MM.1S (cell line): ENCODE measurements around the gene JAG2.

ENCODE experiments used
- CTCF ChIP-seq: fragments of 300-600 bp; sonication (generic); IDR thresholded peaks from 2 replicates; pipeline ENCODE4 v1.5.1; 2016; ENCODE audit warnings: antibody characterized with exemption, low read length, mixed read lengths
- EZH2 ChIP-seq: fragments of 300-600 bp; sonication (generic); optimal IDR thresholded peaks from 2 replicates; pipeline ENCODE3; 2017; ENCODE audit warnings: low read depth, mild to moderate bottlenecking, antibody characterized with exemption, low read length, mixed read lengths
- EZH2phosphoT487 ChIP-seq: fragments of 300-600 bp; sonication (generic); IDR thresholded peaks from 2 replicates; pipeline ENCODE4 v1.6.1; 2018; ENCODE audit warnings: antibody characterized with exemption, low read length

GRCh38 chr14:105172476-105172875 is 3.9 kb upstream of the JAG2 start:
- TF ChIP-seq CTCF, result no peak
- TF ChIP-seq EZH2, result no peak
- TF ChIP-seq EZH2phosphoT487, result no peak
